Measurements from ENCODE around the gene ANKS1B.

DNA sequence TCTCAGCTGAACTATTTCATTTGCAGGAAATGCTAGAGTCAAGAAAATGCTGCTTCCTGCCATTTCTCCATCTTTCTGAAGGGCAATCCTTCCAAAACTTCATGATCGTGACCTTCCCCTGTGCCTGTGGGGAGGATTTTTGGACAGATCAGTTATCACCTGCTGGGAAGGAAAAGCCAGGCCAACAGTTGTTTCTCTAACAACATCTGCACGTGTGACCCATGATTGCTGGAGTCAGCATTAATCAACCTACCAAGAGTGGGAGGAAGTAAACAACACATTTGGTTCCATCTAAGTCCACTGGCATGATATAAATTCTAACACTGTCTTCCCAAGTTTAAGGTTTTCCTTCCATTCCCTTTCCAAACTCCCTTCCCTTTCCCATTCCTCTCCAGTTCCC is 1167.0 kb downstream of the ANKS1B start:
- TF ChIP-seq CTCF (conservative IDR thresholded peaks at IDR 0.05; ENCODE audit: low read length) (no peak), EZH2phosphoT487 (IDR thresholded peaks at IDR 0.05; ENCODE audit: borderline replicate concordance) (no peak)
